NCI-H82 (cell line): Measurements from ENCODE around the gene ESPL1.
A peak's percentile ranks its signal among the peaks of the same experiment; 100 is the strongest.
"Not testable (repeated sequence)": the region's sequence is repeated elsewhere in the genome, so short reads cannot be mapped to it uniquely, and the experiment has no call there.

Source experiments
- DNase-seq: peaks from one replicate; lab custom pipeline; 2025; lab: John Stamatoyannopoulos, UW

The ESPL1 gene

DNA sequence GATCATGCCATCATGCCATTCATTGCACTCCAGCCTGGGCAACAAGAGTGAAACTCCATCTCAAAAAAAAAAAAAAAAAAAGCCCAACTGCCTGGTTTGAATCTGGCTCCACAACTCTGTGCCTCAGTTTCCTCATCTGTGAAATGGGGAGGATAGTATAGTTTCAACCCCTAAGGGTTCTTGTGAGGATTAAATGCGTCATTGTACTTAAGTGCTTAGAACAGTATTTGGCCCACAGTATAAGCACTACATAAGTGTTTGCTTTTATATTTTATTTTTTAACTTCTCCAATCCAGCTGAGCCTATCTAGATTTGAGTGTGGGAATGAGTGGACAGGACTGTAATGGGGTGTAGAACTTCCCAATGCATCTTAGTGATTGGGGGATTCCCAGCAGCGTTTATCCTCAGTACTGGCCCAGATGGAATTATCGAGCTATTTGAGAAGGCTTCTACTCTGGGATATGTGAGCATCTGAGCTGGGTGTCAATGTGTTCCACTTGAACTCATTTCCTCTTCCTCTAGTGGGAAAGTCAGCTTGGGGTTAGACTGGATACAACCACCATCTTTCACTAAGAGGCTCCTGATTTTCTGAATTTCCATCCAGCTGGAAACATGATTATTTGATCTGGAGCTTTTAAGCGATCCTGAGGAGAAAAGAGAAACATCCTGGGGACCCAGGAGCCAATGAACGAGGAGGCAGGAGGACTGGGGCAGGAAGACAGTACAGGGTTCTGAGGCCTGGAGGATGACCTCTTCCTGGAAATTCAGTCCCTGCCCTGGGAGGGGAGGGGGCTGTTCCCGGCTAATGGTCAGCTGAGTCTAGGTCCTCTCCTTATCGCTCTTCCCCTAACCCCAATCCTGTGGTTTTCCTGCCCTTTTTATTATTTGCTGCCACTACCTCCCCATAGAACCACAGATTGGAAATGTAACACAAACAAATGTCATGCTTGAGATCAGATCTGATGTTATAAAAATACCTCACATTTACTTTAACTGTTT, 9.3 kb upstream of the ESPL1 start:
- DNase-seq: no peak

DNA sequence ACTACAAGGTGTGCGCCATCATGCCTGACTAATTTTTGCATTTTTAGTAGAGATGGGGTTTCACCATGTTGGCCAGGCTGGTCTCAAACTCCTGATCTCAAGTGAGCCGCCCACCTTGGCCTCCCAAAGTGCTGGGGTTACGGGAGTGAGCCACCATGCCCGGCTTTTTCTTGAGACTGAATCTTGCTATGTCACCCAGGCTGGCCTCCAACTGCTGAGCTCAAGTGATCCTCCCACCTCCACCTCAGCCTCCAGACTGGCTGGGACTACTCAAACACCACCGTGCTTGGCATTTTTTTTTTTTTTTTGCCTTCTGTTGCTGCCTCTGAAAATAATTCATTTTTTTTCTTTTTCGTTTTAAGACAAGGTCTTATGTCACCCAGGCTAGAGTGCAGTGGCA, 8.2 kb upstream of the ESPL1 start:
- no peak for DNase-seq

DNA sequence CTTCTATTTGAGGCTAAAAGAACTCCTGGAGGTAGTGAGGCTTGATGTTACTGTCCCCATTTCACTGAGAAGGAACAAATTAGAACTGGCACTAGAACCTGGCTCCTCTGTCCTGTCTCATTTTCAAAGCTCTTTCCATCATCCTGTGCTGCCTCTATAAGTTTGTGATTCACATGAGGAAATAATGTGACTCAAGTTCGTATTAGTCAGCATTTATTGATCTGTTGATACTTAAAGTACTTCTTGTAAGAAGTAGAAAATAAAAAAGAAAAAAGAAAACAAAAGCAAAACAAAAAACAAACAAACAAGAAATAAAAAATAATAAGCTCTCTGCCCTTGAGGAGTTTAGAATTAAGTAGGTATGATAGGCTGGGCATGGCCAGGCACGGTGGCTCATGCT, 2.3 kb upstream of the ESPL1 start:
- DNase-seq: no peak

- no peak for DNase-seq
Measured at GRCh38 chr12:53267306-53267998, 647 bp upstream of the ESPL1 start.

- no peak for DNase-seq
Measured at GRCh38 chr12:53268630-53269562, 797 bp downstream of the ESPL1 start.

- DNase-seq: no peak
Measured at GRCh38 chr12:53274445-53274844, 6.3 kb downstream of the ESPL1 start.

- no peak for DNase-seq
Measured at GRCh38 chr12:53276511-53276910, 8.4 kb downstream of the ESPL1 start.

GRCh38 chr12:53277981-53278380, 9.9 kb downstream of the ESPL1 start:
- DNase-seq: no peak

- DNase-seq: no peak
Measured at GRCh38 chr12:53279283-53279869, 11.3 kb downstream of the ESPL1 start.

- no peak for DNase-seq
Measured at GRCh38 chr12:53279888-53280498, 11.9 kb downstream of the ESPL1 start.

- no peak for DNase-seq
Measured at GRCh38 chr12:53286448-53286847, 18.3 kb downstream of the ESPL1 start.

DNA sequence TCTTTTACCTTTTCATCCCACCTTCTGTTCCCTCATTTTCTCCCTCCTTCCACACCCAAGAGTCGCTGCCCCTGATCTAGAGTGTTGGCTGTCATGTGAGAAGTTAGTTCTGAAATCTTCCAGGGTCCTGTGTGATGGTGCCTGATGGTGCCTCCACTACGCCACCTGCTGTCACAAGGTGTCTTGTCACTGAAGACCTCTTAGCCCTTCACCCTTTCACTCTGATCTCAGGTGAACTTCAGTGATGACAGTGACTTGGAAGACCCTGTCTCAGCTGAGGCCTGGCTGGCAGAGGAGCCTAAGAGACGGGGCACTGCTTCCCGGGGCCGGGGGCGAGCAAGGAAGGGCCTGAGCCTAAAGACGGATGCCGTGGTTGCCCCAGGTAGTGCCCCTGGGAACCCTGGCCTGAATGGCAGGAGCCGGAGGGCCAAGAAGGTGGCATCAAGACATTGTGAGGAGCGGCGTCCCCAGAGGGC, 19.7 kb downstream of the ESPL1 start:
- DNase-seq: peak; percentile 79

- no peak for DNase-seq
Measured at GRCh38 chr12:53288322-53288721, 20.2 kb downstream of the ESPL1 start.

DNA sequence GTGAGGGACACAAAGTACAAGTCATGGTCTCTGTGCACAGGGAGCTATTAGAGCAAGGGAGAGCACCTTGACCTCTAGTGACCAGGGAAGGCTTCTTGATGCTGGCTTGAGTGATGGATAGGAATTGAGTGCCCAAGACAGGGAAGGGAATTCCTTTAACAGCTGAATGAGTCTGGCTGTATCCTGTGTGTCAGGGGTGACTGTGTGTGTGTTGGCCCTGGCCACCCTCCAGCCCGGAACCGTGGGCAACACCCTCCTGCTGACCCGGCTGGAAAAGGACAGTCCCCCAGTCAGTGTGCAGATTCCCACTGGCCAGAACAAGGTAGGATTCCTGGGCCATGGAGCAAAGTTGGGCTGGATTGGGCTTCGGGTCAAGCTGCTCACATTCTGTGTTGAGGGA, 21.8 kb downstream of the ESPL1 start:
- DNase-seq: no peak

DNA sequence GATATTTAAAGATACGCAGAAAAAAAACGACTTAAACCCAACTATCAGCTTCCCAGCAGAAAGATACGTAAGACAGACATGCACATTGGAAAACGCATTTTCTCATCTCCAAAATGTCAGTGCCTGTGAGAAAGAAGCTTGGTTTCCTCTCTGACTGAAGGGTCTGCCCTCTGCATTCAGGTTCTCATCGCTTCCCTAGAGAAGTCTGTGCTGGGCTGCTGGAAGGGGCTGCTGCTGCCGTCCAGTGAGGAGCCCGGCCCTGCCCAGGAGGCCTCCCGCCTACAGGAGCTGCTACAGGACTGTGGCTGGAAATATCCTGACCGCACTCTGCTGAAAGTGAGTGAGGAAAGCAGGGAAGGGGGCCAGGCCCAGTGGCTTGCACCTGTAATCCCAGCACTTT, 22.6 kb downstream of the ESPL1 start:
- no peak for DNase-seq

- no peak for DNase-seq
Measured at GRCh38 chr12:53292426-53292825, 24.3 kb downstream of the ESPL1 start.

- DNase-seq: peak; percentile 92
Measured at GRCh38 chr12:53295070-53295890, 27.2 kb downstream of the ESPL1 start, which contains the start of gene PFDN5. TSS of gene PFDN5 (plus strand) at chr12:53295542. CDS start at chr12:53295568, 26 bp downstream.

- DNase-seq: no peak
Measured at GRCh38 chr12:53295891-53296219, 27.8 kb downstream of the ESPL1 start.

DNA sequence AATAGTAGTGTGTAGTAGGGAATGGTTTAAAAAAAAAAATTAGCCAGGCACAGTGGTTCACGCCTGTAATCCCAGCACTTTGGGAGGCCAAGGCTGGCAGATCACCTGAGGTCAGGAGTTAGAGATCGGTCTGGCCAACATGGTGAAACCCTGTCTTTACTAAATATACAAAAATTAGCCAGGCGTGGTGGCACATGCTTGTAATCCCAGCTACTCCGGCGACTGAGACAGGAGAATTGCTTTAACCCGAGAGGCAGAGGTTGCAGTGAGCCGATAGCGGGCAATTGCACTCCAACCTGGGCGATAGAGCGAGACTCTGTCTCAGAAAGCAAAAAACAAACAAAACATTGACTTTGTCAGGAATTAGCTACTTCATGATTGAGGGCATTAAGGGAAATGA, 29.0 kb downstream of the ESPL1 start:
- not testable (repeated sequence) for DNase-seq

GRCh38 chr12:53298164-53298563, 30.1 kb downstream of the ESPL1 start:
- no peak for DNase-seq
